ENCODE measurements around the gene IGSF9B.

Gene IGSF9B

GRCh38 chr11:133981156-133981555 lies 24.4 kb upstream of the IGSF9B start:
- Histone ChIP-seq H3K27ac (replicated peaks; ENCODE audit: low read length) (no peak overlapping the region), H2BK120ac (ENCODE audit: low read depth, low read length) (no peak overlapping the region), H3K79me1 (ENCODE audit: low read depth, low read length) (no peaks in the 10 kb centered on the region), H2BK5ac (ENCODE audit: low read length) (no peak overlapping the region), H2AFZ (ENCODE audit: low read length) (no peak overlapping the region), H4K91ac (ENCODE audit: low read depth, low read length, poor library complexity) (no peak overlapping the region), H3K9me3 (replicated peaks in 1 of 2; ENCODE audit: control insufficient read depth in 2 of 2, insufficient read depth in 1 of 2, low read depth in 1 of 2, low read length in 2 of 2) (no peaks in the 10 kb centered on the region), H4K8ac (ENCODE audit: low read depth, low read length) (no peak overlapping the region), H3K4me3 (ENCODE audit: low read length in 2 of 2) (no peak overlapping the region), H3K27me3 (ENCODE audit: control insufficient read depth in 3 of 3, insufficient read depth in 3 of 3, low read depth in 1 of 3, low read length in 3 of 3) (peaks cover 0 to 73% (median 0%) of the 10 kb centered on the region in 3 experiments), H3K14ac (ENCODE audit: low read length) (no peak overlapping the region), H2BK15ac (ENCODE audit: low read length) (no peak overlapping the region), H2AK5ac (ENCODE audit: low read depth, low read length) (no peak overlapping the region), H2BK12ac (ENCODE audit: low read length) (no peak overlapping the region), H3K18ac (ENCODE audit: low read length) (no peak overlapping the region), H3K23ac (ENCODE audit: low read depth, low read length, poor library complexity) (peak overlapping the region; percentile 59), H3K9ac (ENCODE audit: low read depth, low read length, poor library complexity) (no peak overlapping the region), H3K4me2 (ENCODE audit: insufficient read depth, low read length, poor library complexity, severe bottlenecking) (no peak overlapping the region), H3K4ac (ENCODE audit: low read length) (no peak overlapping the region), H3K4me1 (ENCODE audit: control insufficient read depth in 2 of 2, insufficient read depth in 1 of 2, low read depth in 1 of 2, low read length in 2 of 2) (no peaks in the 10 kb centered on the region), H3K36me3 (replicated peaks in 1 of 2; ENCODE audit: control insufficient read depth in 2 of 2, insufficient read depth in 2 of 2, low read length in 2 of 2) (no peaks in the 10 kb centered on the region)
- DNase-seq (ENCODE audit: low spot score): no peak
- no CpG with 5 or more reads among the region's 5 CpGs for WGBS, 2 donors (ENCODE audit: extremely low coverage in 2 of 2, insufficient read length in 2 of 2, insufficient replicate concordance in 1 of 2)

- H3K9ac ChIP-seq (ENCODE audit: low read depth, low read length, poor library complexity): no peak overlapping the region
- no peaks in the 10 kb centered on the region for H3K36me3 ChIP-seq (replicated peaks in 1 of 2; ENCODE audit: control insufficient read depth in 2 of 2, insufficient read depth in 2 of 2, low read length in 2 of 2)
- no peak overlapping the region for H3K4me2 ChIP-seq (ENCODE audit: insufficient read depth, low read length, poor library complexity, severe bottlenecking)
- no peak overlapping the region for H3K4me3 ChIP-seq (ENCODE audit: low read length in 2 of 2)
- H3K4me1 ChIP-seq (ENCODE audit: control insufficient read depth in 2 of 2, insufficient read depth in 1 of 2, low read depth in 1 of 2, low read length in 2 of 2): no peaks in the 10 kb centered on the region
- H2BK15ac ChIP-seq (ENCODE audit: low read length): no peak overlapping the region
- H4K8ac ChIP-seq (ENCODE audit: low read depth, low read length): no peak overlapping the region
- no CpG with 5 or more reads among the region's 9 CpGs for WGBS, 2 donors (ENCODE audit: extremely low coverage in 2 of 2, insufficient read length in 2 of 2, insufficient replicate concordance in 1 of 2)
- H3K14ac ChIP-seq (ENCODE audit: low read length): no peak overlapping the region
- no peak overlapping the region for H3K4ac ChIP-seq (ENCODE audit: low read length)
- no peak overlapping the region for H4K91ac ChIP-seq (ENCODE audit: low read depth, low read length, poor library complexity)
- no peak overlapping the region for H3K18ac ChIP-seq (ENCODE audit: low read length)
- no peaks in the 10 kb centered on the region for H3K79me1 ChIP-seq (ENCODE audit: low read depth, low read length)
- H3K9me3 ChIP-seq (replicated peaks in 1 of 2; ENCODE audit: control insufficient read depth in 2 of 2, insufficient read depth in 1 of 2, low read depth in 1 of 2, low read length in 2 of 2): no peaks in the 10 kb centered on the region
- H2AK5ac ChIP-seq (ENCODE audit: low read depth, low read length): no peak overlapping the region
- DNase-seq (ENCODE audit: low spot score): no peak
- no peak overlapping the region for H2BK120ac ChIP-seq (ENCODE audit: low read depth, low read length)
- peaks cover 0 to 74% (median 0%) of the 10 kb centered on the region in 3 experiments for H3K27me3 ChIP-seq (ENCODE audit: control insufficient read depth in 3 of 3, insufficient read depth in 3 of 3, low read depth in 1 of 3, low read length in 3 of 3)
- H3K27ac ChIP-seq (replicated peaks; ENCODE audit: low read length): no peak overlapping the region
- H2BK12ac ChIP-seq (ENCODE audit: low read length): no peak overlapping the region
- no peak overlapping the region for H2AFZ ChIP-seq (ENCODE audit: low read length)
- no peak overlapping the region for H3K23ac ChIP-seq (ENCODE audit: low read depth, low read length, poor library complexity)
- no peak overlapping the region for H2BK5ac ChIP-seq (ENCODE audit: low read length)
Measured at GRCh38 chr11:133980665-133981064, 23.9 kb upstream of the IGSF9B start.

- H3K18ac ChIP-seq (ENCODE audit: low read length): no peak overlapping the region
- H3K79me1 ChIP-seq (ENCODE audit: low read depth, low read length): no peaks in the 10 kb centered on the region
- H2BK120ac ChIP-seq (ENCODE audit: low read depth, low read length): no peak overlapping the region
- no peak overlapping the region for H3K4ac ChIP-seq (ENCODE audit: low read length)
- no peak overlapping the region for H2AFZ ChIP-seq (ENCODE audit: low read length)
- no peak overlapping the region for H3K4me3 ChIP-seq (ENCODE audit: low read length in 2 of 2)
- H4K8ac ChIP-seq (ENCODE audit: low read depth, low read length): no peak overlapping the region
- H3K9ac ChIP-seq (ENCODE audit: low read depth, low read length, poor library complexity): no peak overlapping the region
- H3K14ac ChIP-seq (ENCODE audit: low read length): no peak overlapping the region
- no CpG with 5 or more reads among the region's 2 CpGs for whole genome bisulfite sequencing, 2 donors (ENCODE audit: extremely low coverage in 2 of 2, insufficient read length in 2 of 2, insufficient replicate concordance in 1 of 2)
- H2BK12ac ChIP-seq (ENCODE audit: low read length): no peak overlapping the region
- H3K9me3 ChIP-seq (replicated peaks in 1 of 2; ENCODE audit: control insufficient read depth in 2 of 2, insufficient read depth in 1 of 2, low read depth in 1 of 2, low read length in 2 of 2): no peaks in the 10 kb centered on the region
- H3K27me3 ChIP-seq (ENCODE audit: control insufficient read depth in 3 of 3, insufficient read depth in 3 of 3, low read depth in 1 of 3, low read length in 3 of 3): peaks cover 0 to 82% (median 0%) of the 10 kb centered on the region in 3 experiments
- H3K27ac ChIP-seq (replicated peaks; ENCODE audit: low read length): no peak overlapping the region
- no peak overlapping the region for H3K23ac ChIP-seq (ENCODE audit: low read depth, low read length, poor library complexity)
- H2BK5ac ChIP-seq (ENCODE audit: low read length): no peak overlapping the region
- H2BK15ac ChIP-seq (ENCODE audit: low read length): no peak overlapping the region
- H2AK5ac ChIP-seq (ENCODE audit: low read depth, low read length): no peak overlapping the region
- H3K36me3 ChIP-seq (replicated peaks in 1 of 2; ENCODE audit: control insufficient read depth in 2 of 2, insufficient read depth in 2 of 2, low read length in 2 of 2): no peaks in the 10 kb centered on the region
- H3K4me1 ChIP-seq (ENCODE audit: control insufficient read depth in 2 of 2, insufficient read depth in 1 of 2, low read depth in 1 of 2, low read length in 2 of 2): no peaks in the 10 kb centered on the region
- H4K91ac ChIP-seq (ENCODE audit: low read depth, low read length, poor library complexity): no peak overlapping the region
- no peak overlapping the region for H3K4me2 ChIP-seq (ENCODE audit: insufficient read depth, low read length, poor library complexity, severe bottlenecking)
- DNase-seq (ENCODE audit: low spot score): no peak
Measured at GRCh38 chr11:133978794-133979193, 22.0 kb upstream of the IGSF9B start.

GRCh38 chr11:133977067-133977677 lies 20.4 kb upstream of the IGSF9B start:
- Histone ChIP-seq H3K79me1 (ENCODE audit: low read depth, low read length) (no peaks in the 10 kb centered on the region), H3K27me3 (ENCODE audit: control insufficient read depth in 3 of 3, insufficient read depth in 3 of 3, low read depth in 1 of 3, low read length in 3 of 3) (peaks cover 0 to 84% (median 0%) of the 10 kb centered on the region in 3 experiments), H4K8ac (ENCODE audit: low read depth, low read length) (no peak overlapping the region), H2BK5ac (ENCODE audit: low read length) (no peak overlapping the region), H3K4ac (ENCODE audit: low read length) (no peak overlapping the region), H2BK15ac (ENCODE audit: low read length) (no peak overlapping the region), H3K4me3 (ENCODE audit: low read length in 2 of 2) (no peak overlapping the region), H3K27ac (replicated peaks; ENCODE audit: low read length) (no peak overlapping the region), H3K9ac (ENCODE audit: low read depth, low read length, poor library complexity) (no peak overlapping the region), H4K91ac (ENCODE audit: low read depth, low read length, poor library complexity) (no peak overlapping the region), H2BK120ac (ENCODE audit: low read depth, low read length) (no peak overlapping the region), H3K23ac (ENCODE audit: low read depth, low read length, poor library complexity) (peak overlapping the region; percentile 25), H3K36me3 (replicated peaks in 1 of 2; ENCODE audit: control insufficient read depth in 2 of 2, insufficient read depth in 2 of 2, low read length in 2 of 2) (no peaks in the 10 kb centered on the region), H3K9me3 (replicated peaks in 1 of 2; ENCODE audit: control insufficient read depth in 2 of 2, insufficient read depth in 1 of 2, low read depth in 1 of 2, low read length in 2 of 2) (peaks cover 0 to under 1% of the 10 kb centered on the region in 2 donors), H2AK5ac (ENCODE audit: low read depth, low read length) (no peak overlapping the region), H3K4me2 (ENCODE audit: insufficient read depth, low read length, poor library complexity, severe bottlenecking) (no peak overlapping the region), H3K18ac (ENCODE audit: low read length) (no peak overlapping the region), H3K14ac (ENCODE audit: low read length) (no peak overlapping the region), H2AFZ (ENCODE audit: low read length) (no peak overlapping the region), H2BK12ac (ENCODE audit: low read length) (no peak overlapping the region), H3K4me1 (ENCODE audit: control insufficient read depth in 2 of 2, insufficient read depth in 1 of 2, low read depth in 1 of 2, low read length in 2 of 2) (no peaks in the 10 kb centered on the region)
- WGBS, 2 donors (ENCODE audit: extremely low coverage in 2 of 2, insufficient read length in 2 of 2, insufficient replicate concordance in 1 of 2): no CpG with 5 or more reads among the region's 10 CpGs
- DNase-seq (ENCODE audit: low spot score): no peak
